Thyroid gland (tissue), 4 donors: ENCODE results near the gene ETS1. TPM values are rescaled to one million over a fixed set of nuclear protein-coding genes. Genes with fewer than 3 reads are reported as not detected.

ENCODE experiments used
- DNase-seq, 2 donors: peaks; one replicate each; pipeline ENCODE4 v3.0.0-alpha.2; 2019
- H3K27ac ChIP-seq, 3 donors: fragments of 200-600 bp; sonication (generic); 1 replicate in 2 of 3; 2 replicates in 1 of 3; pipeline ENCODE4 v1.5.1; 2016 to 2019; ENCODE audit warnings: mild to moderate bottlenecking in 1 of 3, moderate library complexity in 1 of 3
- H3K27me3 ChIP-seq: fragments of 200-600 bp; sonication (generic); one replicate; pipeline ENCODE4 v1.5.1; 2019
- H3K36me3 ChIP-seq, 2 donors: fragments of 200-600 bp; sonication (generic); one replicate each; pipeline ENCODE4 v1.5.1; 2016 to 2019
- H3K4me1 ChIP-seq, 2 donors: fragments of 200-600 bp; sonication (generic); one replicate each; pipeline ENCODE4 v1.5.1; 2017 to 2019
- H3K4me3 ChIP-seq, 3 donors: fragments of 200-600 bp; sonication (generic); replicated peaks in 1 of 3; 1 replicate in 2 of 3; 2 replicates in 1 of 3; pipeline ENCODE4 v1.5.1; 2016; ENCODE audit warnings: mild to moderate bottlenecking in 1 of 3
- H3K9me3 ChIP-seq: fragments of 200-600 bp; sonication (generic); one replicate; pipeline ENCODE4 v1.5.1; 2017
- POLR2A ChIP-seq, 2 donors: fragments of 450-650 bp; IDR thresholded peaks; one replicate each; pipeline ENCODE4 v1.6.1; 2017; ENCODE audit warnings: antibody characterized with exemption in 2 of 2, mild to moderate bottlenecking in 2 of 2, moderate library complexity in 1 of 2
- WGBS, 2 donors: methylation state at CpG; one replicate each; pipeline ENCODE4 v1.1.5; 2017; 5-methylcytosine and 5-hydroxymethylcytosine counted together
- intact Hi-C: fragments of 100-400 bp; cut with DNase I; formaldehyde crosslinking; loops from one replicate; pipeline ENCODE4 v1.15.1; 2023
- total RNA-seq, 4 donors: library from RNA; depleted of rRNA; stranded (reverse); fragments of >200 nt; gene quantifications; one replicate each; pipeline ENCODE4 v1.2.3, GENCODE V29; 2016
- TF ChIP-seq, protein P1 (sequence below), 6 experiments: fragments of 200-600 bp in 3 of 6; fragments of 450-650 bp in 3 of 6; sonication (generic) in 3 of 6; IDR thresholded peaks; one replicate each; pipeline ENCODE4 v1.5.1; 2016 to 2019; ENCODE audit warnings: antibody characterized with exemption in 6 of 6, mild to moderate bottlenecking in 2 of 6, inconsistent platforms in 1 of 6, moderate library complexity in 1 of 6

Gene ETS1
- total RNA-seq, 4 donors from 2014 or later, result 38.4 to 79.4 (median 58.4) TPM

GRCh38 chr11:128536506-128536905 is 50.9 kb downstream of the ETS1 start:
- Histone ChIP-seq H3K27ac (no peak overlapping the region), H3K4me1 (peaks cover 0 to 7% of the 10 kb centered on the region in 2 donors), H3K9me3 (no peaks in the 10 kb centered on the region), H3K27me3 (no peaks in the 10 kb centered on the region), H3K36me3 (no peaks in the 10 kb centered on the region), H3K4me3 (no peak overlapping the region)
- WGBS, 2 donors, result 89 to 100% methylated on average over 1 of the region's 1 CpG
- TF ChIP-seq POLR2A (IDR thresholded peaks at IDR 0.05), result no peak
- TF ChIP-seq, protein P1, sequence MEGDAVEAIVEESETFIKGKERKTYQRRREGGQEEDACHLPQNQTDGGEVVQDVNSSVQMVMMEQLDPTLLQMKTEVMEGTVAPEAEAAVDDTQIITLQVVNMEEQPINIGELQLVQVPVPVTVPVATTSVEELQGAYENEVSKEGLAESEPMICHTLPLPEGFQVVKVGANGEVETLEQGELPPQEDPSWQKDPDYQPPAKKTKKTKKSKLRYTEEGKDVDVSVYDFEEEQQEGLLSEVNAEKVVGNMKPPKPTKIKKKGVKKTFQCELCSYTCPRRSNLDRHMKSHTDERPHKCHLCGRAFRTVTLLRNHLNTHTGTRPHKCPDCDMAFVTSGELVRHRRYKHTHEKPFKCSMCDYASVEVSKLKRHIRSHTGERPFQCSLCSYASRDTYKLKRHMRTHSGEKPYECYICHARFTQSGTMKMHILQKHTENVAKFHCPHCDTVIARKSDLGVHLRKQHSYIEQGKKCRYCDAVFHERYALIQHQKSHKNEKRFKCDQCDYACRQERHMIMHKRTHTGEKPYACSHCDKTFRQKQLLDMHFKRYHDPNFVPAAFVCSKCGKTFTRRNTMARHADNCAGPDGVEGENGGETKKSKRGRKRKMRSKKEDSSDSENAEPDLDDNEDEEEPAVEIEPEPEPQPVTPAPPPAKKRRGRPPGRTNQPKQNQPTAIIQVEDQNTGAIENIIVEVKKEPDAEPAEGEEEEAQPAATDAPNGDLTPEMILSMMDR (IDR thresholded peaks at IDR 0.05), result no peak
- no peak for DNase-seq
- intact Hi-C loops, result no loop called here

GRCh38 chr11:128535468-128536457 is 51.6 kb downstream of the ETS1 start:
- TF ChIP-seq, protein P1 (IDR thresholded peaks at IDR 0.05), result no peak
- no peak for TF ChIP-seq POLR2A (IDR thresholded peaks at IDR 0.05)
- Histone ChIP-seq H3K4me3 (no peak overlapping the region), H3K36me3 (no peaks in the 10 kb centered on the region), H3K9me3 (no peaks in the 10 kb centered on the region), H3K27ac (no peak overlapping the region), H3K4me1 (peaks cover 0 to 6% of the 10 kb centered on the region in 2 donors), H3K27me3 (no peaks in the 10 kb centered on the region)
- no peak for DNase-seq
- 89 to 98% methylated on average over 1 of the region's 1 CpG for WGBS, 2 donors
- intact Hi-C loops, result no loop called here

GRCh38 chr11:128533472-128533871 is 53.9 kb downstream of the ETS1 start:
- no peak for DNase-seq
- no peaks in the 10 kb centered on the region for H3K36me3 ChIP-seq
- no peak overlapping the region for H3K27ac ChIP-seq
- no peaks in the 10 kb centered on the region for H3K9me3 ChIP-seq
- no peaks in the 10 kb centered on the region for H3K4me1 ChIP-seq
- 99 to 100% methylated on average over 2 of the region's 2 CpGs for WGBS, 2 donors
- H3K27me3 ChIP-seq, result no peaks in the 10 kb centered on the region
- TF ChIP-seq POLR2A (IDR thresholded peaks at IDR 0.05), result no peak
- TF ChIP-seq, protein P1 (IDR thresholded peaks at IDR 0.05), result no peak
- no peak overlapping the region for H3K4me3 ChIP-seq
- intact Hi-C loops, result no loop called here

- H3K27me3 ChIP-seq, result no peaks in the 10 kb centered on the region
- WGBS, 2 donors, result 88 to 92% methylated on average over 6 of the region's 6 CpGs
- intact Hi-C loops, result no loop called here
- no peaks in the 10 kb centered on the region for H3K9me3 ChIP-seq
- no peak for DNase-seq
- TF ChIP-seq POLR2A (IDR thresholded peaks at IDR 0.05), result no peak
- TF ChIP-seq, protein P1 (IDR thresholded peaks at IDR 0.05), result no peak
- no peak overlapping the region for H3K4me3 ChIP-seq
- H3K27ac ChIP-seq, result no peak overlapping the region
- H3K4me1 ChIP-seq, result no peaks in the 10 kb centered on the region
- H3K36me3 ChIP-seq, result no peaks in the 10 kb centered on the region
Measured at GRCh38 chr11:128532572-128533091, 54.7 kb downstream of the ETS1 start.
